DOHH2 (cell line): Measurements from ENCODE around the gene SOX9.

Experiments
- H3F3A ChIP-seq: fragments of 200-600 bp; sonication (generic), shearing (Covaris generic); 2 replicates; pipeline ENCODE4 v1.6.0; 2016; ENCODE audit warnings: antibody characterized with exemption, mild to moderate bottlenecking; ENCODE audit not compliant: control insufficient read depth, insufficient read depth
- H3K27ac ChIP-seq: fragments of 200-600 bp; sonication (generic); 2 replicates; pipeline ENCODE4 v1.5.1; 2014; ENCODE audit warnings: low read depth, mild to moderate bottlenecking, low read length, moderate library complexity
- H3K27me3 ChIP-seq: fragments of 200-600 bp; sonication (generic); 2 replicates; pipeline ENCODE4 v1.6.1; 2014; ENCODE audit warnings: mild to moderate bottlenecking, low read length, mixed read lengths; ENCODE audit not compliant: control insufficient read depth
- H3K36me3 ChIP-seq: fragments of 200-600 bp; sonication (generic); 2 replicates; pipeline ENCODE4 v1.6.1; 2014; ENCODE audit warnings: mild to moderate bottlenecking, low read length, moderate library complexity, mixed read lengths; ENCODE audit not compliant: control insufficient read depth
- H3K4me1 ChIP-seq: fragments of 200-600 bp; sonication (generic); 2 replicates; pipeline ENCODE4 v1.6.1; 2014; ENCODE audit warnings: mild to moderate bottlenecking, low read length, mixed read lengths; ENCODE audit not compliant: control insufficient read depth
- H3K4me2 ChIP-seq: fragments of 200-600 bp; sonication (generic); 2 replicates; pipeline ENCODE4 v1.6.0; 2014; ENCODE audit warnings: mild to moderate bottlenecking, low read length, moderate library complexity
- H3K4me3 ChIP-seq: fragments of 200-600 bp; sonication (generic); 2 replicates; pipeline ENCODE4 v1.5.1; 2014; ENCODE audit warnings: mild to moderate bottlenecking, low read length, mixed read lengths
- H3K79me2 ChIP-seq: fragments of 200-600 bp; sonication (generic); 2 replicates; pipeline ENCODE4 v1.6.1; 2014; ENCODE audit warnings: mild to moderate bottlenecking, low read length, mixed read lengths; ENCODE audit not compliant: control insufficient read depth
- H3K9me2 ChIP-seq: fragments of 200-600 bp; sonication (generic); replicated peaks from 2 replicates; pipeline ENCODE4 v1.6.1; 2014; ENCODE audit warnings: mild to moderate bottlenecking, low read length, mixed read lengths; ENCODE audit not compliant: control insufficient read depth
- H3K9me3 ChIP-seq: fragments of 200-600 bp; sonication (generic); 2 replicates; pipeline ENCODE4 v1.6.1; 2014; ENCODE audit warnings: antibody characterized with exemption, low read length, mixed read lengths; ENCODE audit not compliant: control insufficient read depth, insufficient read depth
- H4K20me1 ChIP-seq: fragments of 200-600 bp; sonication (generic); 2 replicates; pipeline ENCODE4 v1.6.0; 2014; ENCODE audit warnings: low read depth, mild to moderate bottlenecking, antibody characterized with exemption, low read length, moderate library complexity; ENCODE audit not compliant: control insufficient read depth, insufficient read depth
- EZH2phosphoT487 ChIP-seq: fragments of 200-600 bp; sonication (generic); IDR thresholded peaks from 2 replicates; pipeline ENCODE4 v1.6.1; 2017; ENCODE audit warnings: borderline replicate concordance, mild to moderate bottlenecking, antibody characterized with exemption, low read length, moderate library complexity, mixed read lengths
- TF ChIP-seq, protein P1 (sequence below): fragments of 200-600 bp; sonication (generic); IDR thresholded peaks from one replicate; pipeline ENCODE4 v1.5.1; 2014; ENCODE audit warnings: antibody characterized with exemption, mild to moderate bottlenecking, low read depth, low read length; ENCODE audit not compliant: poor library complexity, severe bottlenecking

The SOX9 gene

DNA sequence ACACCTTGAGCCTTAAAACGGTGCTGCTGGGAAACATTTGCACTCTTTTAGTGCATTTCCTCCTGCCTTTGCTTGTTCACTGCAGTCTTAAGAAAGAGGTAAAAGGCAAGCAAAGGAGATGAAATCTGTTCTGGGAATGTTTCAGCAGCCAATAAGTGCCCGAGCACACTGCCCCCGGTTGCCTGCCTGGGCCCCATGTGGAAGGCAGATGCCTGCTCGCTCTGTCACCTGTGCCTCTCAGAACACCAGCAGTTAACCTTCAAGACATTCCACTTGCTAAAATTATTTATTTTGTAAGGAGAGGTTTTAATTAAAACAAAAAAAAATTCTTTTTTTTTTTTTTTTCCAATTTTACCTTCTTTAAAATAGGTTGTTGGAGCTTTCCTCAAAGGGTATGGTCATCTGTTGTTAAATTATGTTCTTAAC, 4.4 kb downstream of the SOX9 start:
- peaks cover 26% of the 10 kb centered on the region for H3K36me3 ChIP-seq
- no peaks in the 10 kb centered on the region for H3K9me2 ChIP-seq
- H3K4me2 ChIP-seq: no peak overlapping the region
- no peaks in the 10 kb centered on the region for H3K9me3 ChIP-seq
- H3K4me3 ChIP-seq: no peak overlapping the region
- H4K20me1 ChIP-seq: peaks cover 6% of the 10 kb centered on the region
- H3K79me2 ChIP-seq: peaks cover 30% of the 10 kb centered on the region
- TF ChIP-seq, protein P1, sequence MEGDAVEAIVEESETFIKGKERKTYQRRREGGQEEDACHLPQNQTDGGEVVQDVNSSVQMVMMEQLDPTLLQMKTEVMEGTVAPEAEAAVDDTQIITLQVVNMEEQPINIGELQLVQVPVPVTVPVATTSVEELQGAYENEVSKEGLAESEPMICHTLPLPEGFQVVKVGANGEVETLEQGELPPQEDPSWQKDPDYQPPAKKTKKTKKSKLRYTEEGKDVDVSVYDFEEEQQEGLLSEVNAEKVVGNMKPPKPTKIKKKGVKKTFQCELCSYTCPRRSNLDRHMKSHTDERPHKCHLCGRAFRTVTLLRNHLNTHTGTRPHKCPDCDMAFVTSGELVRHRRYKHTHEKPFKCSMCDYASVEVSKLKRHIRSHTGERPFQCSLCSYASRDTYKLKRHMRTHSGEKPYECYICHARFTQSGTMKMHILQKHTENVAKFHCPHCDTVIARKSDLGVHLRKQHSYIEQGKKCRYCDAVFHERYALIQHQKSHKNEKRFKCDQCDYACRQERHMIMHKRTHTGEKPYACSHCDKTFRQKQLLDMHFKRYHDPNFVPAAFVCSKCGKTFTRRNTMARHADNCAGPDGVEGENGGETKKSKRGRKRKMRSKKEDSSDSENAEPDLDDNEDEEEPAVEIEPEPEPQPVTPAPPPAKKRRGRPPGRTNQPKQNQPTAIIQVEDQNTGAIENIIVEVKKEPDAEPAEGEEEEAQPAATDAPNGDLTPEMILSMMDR: no peak
- no peak for TF ChIP-seq EZH2phosphoT487
- H3K4me1 ChIP-seq: peaks cover 16% of the 10 kb centered on the region
- H3F3A ChIP-seq: peaks cover 8% of the 10 kb centered on the region; the same call in 1 of the 2 replicates
- H3K27me3 ChIP-seq: peaks cover 2% of the 10 kb centered on the region; the same call in 1 of the 2 replicates
- no peak overlapping the region for H3K27ac ChIP-seq

DNA sequence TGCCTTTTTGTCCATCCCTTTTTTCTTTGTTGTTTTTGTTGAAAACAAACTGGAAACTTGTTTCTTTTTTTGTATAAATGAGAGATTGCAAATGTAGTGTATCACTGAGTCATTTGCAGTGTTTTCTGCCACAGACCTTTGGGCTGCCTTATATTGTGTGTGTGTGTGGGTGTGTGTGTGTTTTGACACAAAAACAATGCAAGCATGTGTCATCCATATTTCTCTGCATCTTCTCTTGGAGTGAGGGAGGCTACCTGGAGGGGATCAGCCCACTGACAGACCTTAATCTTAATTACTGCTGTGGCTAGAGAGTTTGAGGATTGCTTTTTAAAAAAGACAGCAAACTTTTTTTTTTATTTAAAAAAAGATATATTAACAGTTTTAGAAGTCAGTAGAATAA, 4.9 kb downstream of the SOX9 start:
- no peak overlapping the region for H3K27ac ChIP-seq
- peaks cover 6% of the 10 kb centered on the region for H4K20me1 ChIP-seq
- no peak for TF ChIP-seq EZH2phosphoT487
- TF ChIP-seq, protein P1: no peak
- H3F3A ChIP-seq: peaks cover 8% of the 10 kb centered on the region; the same call in 1 of the 2 replicates
- no peaks in the 10 kb centered on the region for H3K9me3 ChIP-seq
- H3K27me3 ChIP-seq: no peaks in the 10 kb centered on the region
- peaks cover 26% of the 10 kb centered on the region for H3K36me3 ChIP-seq
- peaks cover 30% of the 10 kb centered on the region for H3K79me2 ChIP-seq
- no peaks in the 10 kb centered on the region for H3K9me2 ChIP-seq
- H3K4me2 ChIP-seq: no peak overlapping the region
- H3K4me1 ChIP-seq: peaks cover 16% of the 10 kb centered on the region
- no peak overlapping the region for H3K4me3 ChIP-seq

DNA sequence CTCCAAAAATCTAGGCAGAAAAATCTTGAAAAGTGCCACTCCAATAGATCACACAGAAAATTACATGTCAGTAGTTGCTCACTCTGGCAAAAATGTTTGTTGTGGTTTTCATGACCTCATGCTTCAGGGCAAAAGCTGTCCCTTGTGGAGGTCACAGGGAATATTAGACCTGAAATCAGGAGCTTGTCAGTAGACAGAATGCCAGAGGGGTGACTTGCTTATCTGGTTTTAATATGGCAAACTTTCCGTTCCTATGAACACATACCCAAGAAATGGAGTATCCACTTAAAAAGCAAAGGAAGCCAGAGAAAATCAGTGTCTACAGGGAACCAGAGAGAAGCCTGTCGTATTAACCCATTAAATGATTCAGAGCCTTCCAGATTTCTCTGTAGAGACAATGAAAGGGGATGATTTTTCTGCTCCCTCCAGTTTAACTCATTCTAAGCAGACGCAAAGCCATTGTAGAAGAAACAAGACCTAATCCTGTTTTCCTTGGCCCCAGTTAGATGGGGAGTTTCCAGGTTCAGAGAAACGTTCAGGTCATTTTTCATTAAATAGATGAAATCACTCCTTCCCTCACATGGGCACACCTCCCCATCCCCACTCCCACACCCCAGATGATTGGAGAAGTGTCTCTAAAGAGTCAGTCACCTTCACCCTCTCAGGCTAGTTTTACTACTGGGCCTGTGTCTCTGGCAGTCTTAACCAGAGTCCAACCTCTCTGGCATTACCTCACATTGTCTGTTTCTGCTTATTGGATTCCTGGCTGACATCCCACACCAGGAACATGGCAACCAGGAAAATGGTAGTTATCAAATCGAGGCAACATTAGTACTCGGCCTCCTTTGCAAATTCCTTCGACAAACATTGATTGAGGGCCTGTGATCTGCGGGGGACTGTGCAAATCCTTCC, 6.0 kb downstream of the SOX9 start:
- Histone ChIP-seq H4K20me1 (peaks cover 6% of the 10 kb centered on the region), H3K27me3 (no peaks in the 10 kb centered on the region), H3K36me3 (peaks cover 26% of the 10 kb centered on the region), H3K4me1 (peaks cover 23% of the 10 kb centered on the region), H3F3A (peaks cover 8% of the 10 kb centered on the region; the same call in 1 of the 2 replicates), H3K27ac (no peak overlapping the region), H3K79me2 (peaks cover 21% of the 10 kb centered on the region), H3K9me3 (no peaks in the 10 kb centered on the region), H3K4me2 (no peak overlapping the region), H3K9me2 (no peaks in the 10 kb centered on the region), H3K4me3 (no peak overlapping the region)
- no peak for TF ChIP-seq EZH2phosphoT487
- TF ChIP-seq, protein P1: no peak
